ENCODE data around the gene SP3.

GRCh38 chr2:173929441-173929840 is 35.7 kb downstream of the SP3 start:
- TF ChIP-seq CTCF (IDR thresholded peaks at IDR 0.05) (no peak), POLR2A (IDR thresholded peaks at IDR 0.05) (no peak), EP300 (IDR thresholded peaks at IDR 0.05) (no peak)
